ENCODE results near the gene PSPN. TPM values are rescaled to one million over a fixed set of nuclear protein-coding genes. Genes with fewer than 3 reads are reported as not detected.

The PSPN gene
- total RNA-seq, 4 donors from 2014 or later, result 1.3 to 3.7 (median 2.4) TPM

GRCh38 chr19:6413291-6413690 is 37.6 kb upstream of the PSPN start:
- intact Hi-C loops (cut with DNase I), result no loop called here
- 50% methylated on average over 10 of the region's 10 CpGs for WGBS

DNA sequence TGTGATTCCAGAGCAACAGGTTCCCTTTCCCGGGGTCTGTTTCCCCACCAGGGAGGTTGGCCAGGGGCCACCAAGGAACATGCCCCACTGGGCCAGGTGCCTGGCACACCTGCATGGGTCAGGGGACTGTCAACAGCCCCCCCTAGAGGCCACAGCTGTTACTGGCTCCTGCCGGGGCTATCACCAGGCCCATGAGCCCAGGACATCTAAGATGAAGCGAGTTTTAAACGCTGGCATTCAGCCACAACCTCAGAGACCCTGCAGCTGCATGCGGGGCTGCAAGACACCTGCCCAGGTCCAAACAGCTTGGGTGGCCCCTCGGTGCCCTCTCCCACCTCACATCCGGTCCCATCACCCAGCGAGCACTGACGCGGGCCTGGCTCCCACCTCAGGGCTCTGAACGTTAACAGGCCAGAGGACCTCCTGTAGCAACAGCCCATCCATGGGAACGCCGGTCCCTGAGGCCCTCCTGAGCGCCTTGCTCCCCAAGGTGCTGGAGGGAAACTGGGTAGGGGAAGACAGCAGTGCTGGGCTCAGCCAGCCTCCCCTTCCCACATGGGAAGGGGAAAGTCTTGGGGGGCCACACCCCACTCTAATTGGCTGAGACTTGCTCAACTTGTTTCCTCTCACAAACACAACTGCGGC is 36.8 kb upstream of the PSPN start:
- intact Hi-C loops (cut with DNase I), result no loop called here
- no peak for DNase-seq (ENCODE audit: extremely low spot score)
- H3K4me1 ChIP-seq, result peaks cover 0 to 23% (median 17%) of the 10 kb centered on the region in 4 donors
- no peaks in the 10 kb centered on the region for H3K27me3 ChIP-seq
- no peaks in the 10 kb centered on the region for H3K9me3 ChIP-seq
- no peak overlapping the region for H3K4me3 ChIP-seq
- peak overlapping the region in 3 of 4 donors; percentile 0 to 53 (median 21) for H3K27ac ChIP-seq (replicated peaks in 1 of 4)
- TF ChIP-seq, protein P1, sequence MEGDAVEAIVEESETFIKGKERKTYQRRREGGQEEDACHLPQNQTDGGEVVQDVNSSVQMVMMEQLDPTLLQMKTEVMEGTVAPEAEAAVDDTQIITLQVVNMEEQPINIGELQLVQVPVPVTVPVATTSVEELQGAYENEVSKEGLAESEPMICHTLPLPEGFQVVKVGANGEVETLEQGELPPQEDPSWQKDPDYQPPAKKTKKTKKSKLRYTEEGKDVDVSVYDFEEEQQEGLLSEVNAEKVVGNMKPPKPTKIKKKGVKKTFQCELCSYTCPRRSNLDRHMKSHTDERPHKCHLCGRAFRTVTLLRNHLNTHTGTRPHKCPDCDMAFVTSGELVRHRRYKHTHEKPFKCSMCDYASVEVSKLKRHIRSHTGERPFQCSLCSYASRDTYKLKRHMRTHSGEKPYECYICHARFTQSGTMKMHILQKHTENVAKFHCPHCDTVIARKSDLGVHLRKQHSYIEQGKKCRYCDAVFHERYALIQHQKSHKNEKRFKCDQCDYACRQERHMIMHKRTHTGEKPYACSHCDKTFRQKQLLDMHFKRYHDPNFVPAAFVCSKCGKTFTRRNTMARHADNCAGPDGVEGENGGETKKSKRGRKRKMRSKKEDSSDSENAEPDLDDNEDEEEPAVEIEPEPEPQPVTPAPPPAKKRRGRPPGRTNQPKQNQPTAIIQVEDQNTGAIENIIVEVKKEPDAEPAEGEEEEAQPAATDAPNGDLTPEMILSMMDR (IDR thresholded peaks at IDR 0.05), result peak; percentile 30 to 65 (median 38)
- TF ChIP-seq POLR2A (IDR thresholded peaks at IDR 0.05; ENCODE audit: low read depth), result no peak
- TF ChIP-seq POLR2AphosphoS5 (IDR thresholded peaks at IDR 0.05), result no peak
- TF ChIP-seq EP300 (IDR thresholded peaks at IDR 0.05), result no peak
- peaks cover 36 to 41% (median 39%) of the 10 kb centered on the region in 4 donors for H3K36me3 ChIP-seq
- 74% methylated on average over 1 of the region's 15 CpGs for WGBS

More at GRCh38 chr19:6413291-6413690, 37.6 kb upstream of the PSPN start:
- DNase-seq (ENCODE audit: extremely low spot score), result no peak
- Histone ChIP-seq H3K27ac (replicated peaks in 1 of 4) (peak overlapping the region in 3 of 4 donors; percentile 12 to 53 (median 30)), H3K36me3 (peaks cover 42 to 49% (median 46%) of the 10 kb centered on the region in 4 donors), H3K4me1 (peaks cover 0 to 30% (median 22%) of the 10 kb centered on the region in 4 donors), H3K27me3 (no peaks in the 10 kb centered on the region), H3K4me3 (no peak overlapping the region), H3K9me3 (no peaks in the 10 kb centered on the region)
- TF ChIP-seq EP300 (IDR thresholded peaks at IDR 0.05) (no peak), POLR2A (IDR thresholded peaks at IDR 0.05; ENCODE audit: low read depth) (no peak), POLR2AphosphoS5 (IDR thresholded peaks at IDR 0.05) (no peak)
- TF ChIP-seq, protein P1 (IDR thresholded peaks at IDR 0.05), result no peak

GRCh38 chr19:6412061-6412446 is 36.3 kb upstream of the PSPN start:
- peaks cover 0 to 23% (median 17%) of the 10 kb centered on the region in 4 donors for H3K4me1 ChIP-seq
- intact Hi-C loops (cut with DNase I), result no loop called here
- DNase-seq (ENCODE audit: extremely low spot score), result no peak
- H3K4me3 ChIP-seq, result no peak overlapping the region
- no peak for TF ChIP-seq EP300 (IDR thresholded peaks at IDR 0.05)
- no peak for TF ChIP-seq POLR2AphosphoS5 (IDR thresholded peaks at IDR 0.05)
- TF ChIP-seq POLR2A (IDR thresholded peaks at IDR 0.05; ENCODE audit: low read depth), result no peak
- TF ChIP-seq, protein P1 (IDR thresholded peaks at IDR 0.05), result no peak
- 71% methylated on average over 6 of the region's 12 CpGs for WGBS
- peak overlapping the region in 1 of 4 donors; percentile 53 for H3K27ac ChIP-seq (replicated peaks in 1 of 4)
- H3K9me3 ChIP-seq, result no peaks in the 10 kb centered on the region
- peaks cover 31 to 36% (median 34%) of the 10 kb centered on the region in 4 donors for H3K36me3 ChIP-seq
- H3K27me3 ChIP-seq, result no peaks in the 10 kb centered on the region

- no peaks in the 10 kb centered on the region for H3K27me3 ChIP-seq
- intact Hi-C loops (cut with DNase I), result no loop called here
- 98% methylated on average over 6 of the region's 6 CpGs for WGBS
- peaks cover 4 to 9% (median 7%) of the 10 kb centered on the region in 4 donors for H3K36me3 ChIP-seq
- no peak overlapping the region for H3K4me3 ChIP-seq
- no peaks in the 10 kb centered on the region for H3K9me3 ChIP-seq
- no peak for DNase-seq (ENCODE audit: extremely low spot score)
- H3K27ac ChIP-seq (replicated peaks in 1 of 4), result no peak overlapping the region
- TF ChIP-seq EP300 (IDR thresholded peaks at IDR 0.05) (no peak), POLR2A (IDR thresholded peaks at IDR 0.05; ENCODE audit: low read depth) (no peak), POLR2AphosphoS5 (IDR thresholded peaks at IDR 0.05) (no peak)
- TF ChIP-seq, protein P1 (IDR thresholded peaks at IDR 0.05), result no peak
- H3K4me1 ChIP-seq, result peaks cover 0 to 19% (median 15%) of the 10 kb centered on the region in 4 donors
Observed at GRCh38 chr19:6409346-6409745, 33.6 kb upstream of the PSPN start.

Measured in esophagus muscularis mucosa (tissue), 4 donors.